DMS 273 (cell line): ENCODE data around the gene IGFL3.

Experiments
- DNase-seq: peaks from one replicate; lab custom pipeline; 2025; ENCODE audit not compliant: unreplicated experiment; lab: John Stamatoyannopoulos, UW

IGFL3 gene

GRCh38 chr19:46077815-46078167 lies 46.7 kb downstream of the IGFL3 start:
- no peak for DNase-seq

- DNase-seq: peak; percentile 95
Measured at GRCh38 chr19:46076951-46077814, 47.3 kb downstream of the IGFL3 start.

GRCh38 chr19:46076031-46076880 lies 48.2 kb downstream of the IGFL3 start:
- DNase-seq: peak; percentile 13

- DNase-seq: no peak
Measured at GRCh38 chr19:46073268-46073922, 51.1 kb downstream of the IGFL3 start.
